HCT116 (cell line): Measurements from ENCODE around the gene ETNPPL. TPM values are rescaled to one million over a fixed set of nuclear protein-coding genes. Genes with fewer than 3 reads are reported as not detected.

Experiments used
- ATAC-seq: fragments of 200-7000 bp; cut with Tn5 transposase; 2 replicates; pipeline ENCODE4 v1.9.1; 2020; ENCODE audit warnings: mild to moderate bottlenecking, moderate library complexity
- BruUV-seq: library from RNA; stranded (reverse); fragments of 400-500 nt; replicated peaks from 2 replicates; lab custom pipeline; 2021; lab: Mats Ljungman, UMichigan
- CTCF ChIA-PET: fragments of 300-600 bp; sonication (Branson Sonifier 250); formaldehyde crosslinking; loops from one replicate; lab custom pipeline; 2021; ENCODE audit warnings: antibody characterized with exemption; lab: Charles Lee
- POLR2A ChIA-PET: fragments of 300-600, 350-600 bp; sonication (Branson Sonifier 250); formaldehyde crosslinking; loops from one replicate; lab custom pipeline; 2021; ENCODE audit warnings: antibody characterized with exemption; lab: Charles Lee
- RAD21 ChIA-PET, 2 experiments: fragments of 300-600 bp; sonication (Branson Sonifier 250); formaldehyde crosslinking; loops; one replicate each; lab custom pipeline; 2023; ENCODE audit warnings: low total read pairs in 2 of 2; ENCODE audit not compliant: uncharacterized antibody in 2 of 2, unreplicated experiment in 2 of 2, low non-redundant PET in 1 of 2; lab: Charles Lee
- DNase-seq: peaks from one replicate; pipeline ENCODE4 v3.0.0-alpha.2; 2010; ENCODE audit warnings: low read depth, low spot score
- H2AFZ ChIP-seq: fragments of 200-600 bp; shearing (Covaris generic), sonication (generic); 2 replicates; pipeline ENCODE4 v1.6.1; 2017; ENCODE audit warnings: low read depth, mixed run types, mixed read lengths, antibody characterized with exemption, low read length; ENCODE audit not compliant: poor library complexity, severe bottlenecking
- H3K27ac ChIP-seq: 2 replicates; pipeline ENCODE4 v1.5.1; 2012; ENCODE audit warnings: low read depth, low read length
- H3K27me3 ChIP-seq: fragments of 200-600 bp; sonication (generic); 2 replicates; pipeline ENCODE4 v1.6.1; 2016; ENCODE audit warnings: mixed run types, low read length, mixed read lengths; ENCODE audit not compliant: insufficient read depth
- H3K36me3 ChIP-seq, 2 experiments: fragments of 200-500 bp in 1 of 2; fragments of 200-600 bp in 1 of 2; sonication (Bioruptor generic) in 1 of 2; sonication (generic) in 1 of 2; 2 replicates each; pipeline versions ENCODE4 v1.5.1 to v1.6.1; 2014 to 2016; ENCODE audit warnings: low read length in 2 of 2, inconsistent platforms in 1 of 2, mixed read lengths in 1 of 2, mixed run types in 1 of 2; ENCODE audit not compliant: insufficient read depth in 2 of 2, control insufficient read depth in 1 of 2
- H3K4me1 ChIP-seq, 2 experiments: fragments of 200-600 bp in 1 of 2; sonication (generic) in 1 of 2; 2 replicates each; pipeline versions ENCODE4 v1.5.1 to v1.6.1; 2012 to 2017; ENCODE audit warnings: low read length in 2 of 2, inconsistent platforms in 1 of 2, mild to moderate bottlenecking in 1 of 2, mixed read lengths in 1 of 2, mixed run types in 1 of 2, moderate library complexity in 1 of 2; ENCODE audit not compliant: insufficient read depth in 2 of 2, control insufficient read depth in 1 of 2
- H3K4me2 ChIP-seq: fragments of 200-600 bp; sonication (generic); 2 replicates; pipeline ENCODE4 v1.6.1; 2017; ENCODE audit warnings: mixed run types, low read length, mixed read lengths
- H3K4me3 ChIP-seq, 2 experiments: fragments of 200-600 bp in 1 of 2; sonication (generic) in 1 of 2; replicated peaks in 1 of 2; 2 replicates each; pipeline ENCODE4 v1.5.1; 2011 to 2016; ENCODE audit warnings: low read length in 2 of 2, control low read depth in 1 of 2, low read depth in 1 of 2, mild to moderate bottlenecking in 1 of 2, mixed read lengths in 1 of 2, mixed run types in 1 of 2
- H3K79me2 ChIP-seq: fragments of 200-600 bp; sonication (generic); 2 replicates; pipeline ENCODE4 v1.6.1; 2017; ENCODE audit warnings: mild to moderate bottlenecking, mixed run types, low read length, moderate library complexity, mixed read lengths; ENCODE audit not compliant: insufficient read depth
- H3K9ac ChIP-seq: fragments of 200-600 bp; sonication (generic); 2 replicates; pipeline ENCODE4 v1.6.1; 2016; ENCODE audit warnings: low read length, mixed read lengths
- H3K9me2 ChIP-seq: fragments of 200-600 bp; sonication (generic), shearing (Covaris generic); 2 replicates; pipeline ENCODE4 v1.6.1; 2017; ENCODE audit warnings: mixed run types, mild to moderate bottlenecking, moderate library complexity; ENCODE audit not compliant: insufficient read depth
- H3K9me3 ChIP-seq, 2 experiments: fragments of 200-500 bp in 1 of 2; fragments of 200-600 bp in 1 of 2; sonication (Bioruptor generic) in 1 of 2; sonication (generic) in 1 of 2; 2 replicates each; pipeline ENCODE4 v1.6.1; 2014 to 2017; ENCODE audit warnings: low read length in 2 of 2, mixed read lengths in 2 of 2, inconsistent platforms in 1 of 2, low read depth in 1 of 2, mild to moderate bottlenecking in 1 of 2, mixed run types in 1 of 2, moderate library complexity in 1 of 2; ENCODE audit not compliant: control insufficient read depth in 1 of 2, insufficient read depth in 1 of 2
- H4K20me1 ChIP-seq: fragments of 200-600 bp; sonication (generic), shearing (Covaris generic); 2 replicates; pipeline ENCODE4 v1.6.1; 2017; ENCODE audit warnings: mixed run types, mild to moderate bottlenecking, moderate library complexity; ENCODE audit not compliant: insufficient read depth
- CTCF ChIP-seq, 3 experiments: fragments of 200-600 bp in 1 of 3; sonication (generic) in 1 of 3; IDR thresholded peaks in 2 of 3; conservative IDR thresholded peaks in 1 of 3; 2 replicates each; pipeline ENCODE4 v1.5.1; 2012 to 2017; ENCODE audit warnings: low read depth in 2 of 3, low read length in 2 of 3, antibody characterized with exemption in 1 of 3, borderline replicate concordance in 1 of 3, control low read depth in 1 of 3, mild to moderate bottlenecking in 1 of 3, mixed read lengths in 1 of 3, mixed run types in 1 of 3, moderate library complexity in 1 of 3; ENCODE audit not compliant: insufficient read depth in 1 of 3
- EGR1 ChIP-seq: IDR thresholded peaks from 2 replicates; pipeline ENCODE4 v1.6.1; 2012; ENCODE audit warnings: low read depth
- ELF1 ChIP-seq: IDR thresholded peaks from 2 replicates; pipeline ENCODE4 v1.6.1; 2012; ENCODE audit warnings: low read depth, borderline replicate concordance
- EZH2 ChIP-seq: fragments of 200-600 bp; sonication (generic); IDR thresholded peaks from 2 replicates; pipeline ENCODE4 v1.6.1; 2017; ENCODE audit warnings: antibody characterized with exemption, mixed run types
- EZH2phosphoT487 ChIP-seq: fragments of 200-600 bp; IDR thresholded peaks from 2 replicates; pipeline ENCODE4 v1.6.1; 2018; ENCODE audit warnings: antibody characterized with exemption, borderline replicate concordance
- JUND ChIP-seq: IDR thresholded peaks from 2 replicates; pipeline ENCODE4 v1.6.1; 2012
- POLR2A ChIP-seq: IDR thresholded peaks from 2 replicates; pipeline ENCODE4 v1.7.0; 2011; ENCODE audit warnings: borderline replicate concordance; ENCODE audit not compliant: insufficient read depth, insufficient read length; ENCODE audit errors: extremely low read depth
- POLR2AphosphoS5 ChIP-seq: IDR thresholded peaks from 2 replicates; pipeline ENCODE4 v1.6.1; 2011; ENCODE audit warnings: mild to moderate bottlenecking, low read depth, low read length, moderate library complexity
- RAD21 ChIP-seq: IDR thresholded peaks from 2 replicates; pipeline ENCODE4 v1.6.1; 2012; ENCODE audit warnings: low read depth, mild to moderate bottlenecking
- REST ChIP-seq: IDR thresholded peaks from 2 replicates; pipeline ENCODE4 v1.6.1; 2012; ENCODE audit warnings: low read depth
- SIN3A ChIP-seq: IDR thresholded peaks from 2 replicates; pipeline ENCODE4 v1.6.1; 2012; ENCODE audit warnings: low read depth
- SP1 ChIP-seq: IDR thresholded peaks from 2 replicates; pipeline ENCODE4 v1.6.1; 2012; ENCODE audit warnings: low read depth
- SRF ChIP-seq: IDR thresholded peaks from 2 replicates; pipeline ENCODE4 v1.6.1; 2012; ENCODE audit warnings: low read depth
- TCF7L2 ChIP-seq: IDR thresholded peaks from 2 replicates; pipeline ENCODE4 v1.7.0; 2011; ENCODE audit warnings: borderline replicate concordance, inconsistent platforms; ENCODE audit not compliant: insufficient read depth, insufficient read length; ENCODE audit errors: extremely low read depth
- YY1 ChIP-seq: IDR thresholded peaks from 2 replicates; pipeline ENCODE4 v1.6.1; 2011; ENCODE audit warnings: low read length, low read depth, moderate library complexity, mild to moderate bottlenecking; ENCODE audit not compliant: insufficient replicate concordance; ENCODE audit errors: extremely low read depth
- ZBTB33 ChIP-seq: IDR thresholded peaks from 2 replicates; pipeline ENCODE4 v1.6.1; 2011; ENCODE audit warnings: mild to moderate bottlenecking, low read length, moderate library complexity; ENCODE audit not compliant: insufficient replicate concordance; ENCODE audit errors: extremely low read depth
- ZFX ChIP-seq: fragments of 450-650 bp; IDR thresholded peaks from 2 replicates; pipeline ENCODE4 v1.6.1; 2017
- ZNF274 ChIP-seq: fragments of 200-500 bp; sonication (Bioruptor generic); IDR thresholded peaks from 2 replicates; pipeline ENCODE4 v1.6.1; 2014; ENCODE audit warnings: mild to moderate bottlenecking, low read depth, low read length, inconsistent platforms
- intact Hi-C: fragments of 100-400 bp; cut with micrococcal nuclease; formaldehyde crosslinking; loops from 2 replicates; pipeline ENCODE4 v1.10.0; 2022
- total RNA-seq: library from RNA; stranded (reverse); gene quantifications from one replicate; pipeline ENCODE4 v1.2.1, GENCODE V29; 2021; ENCODE audit not compliant: unreplicated experiment

The ETNPPL gene
- total RNA-seq, 1 experiment from 2014 or later, result not detected

GRCh38 chr4:108786351-108786750, 23.5 kb upstream of the ETNPPL start:
- no TSS peak for BruUV-seq
- Histone ChIP-seq H3K4me1 (no peaks in the 10 kb centered on the region), H3K27ac (no peak overlapping the region), H3K27me3 (no peaks in the 10 kb centered on the region), H4K20me1 (no peaks in the 10 kb centered on the region), H2AFZ (no peak overlapping the region), H3K9me3 (no peaks in the 10 kb centered on the region), H3K79me2 (no peaks in the 10 kb centered on the region), H3K4me3 (no peak overlapping the region), H3K4me2 (no peak overlapping the region), H3K36me3 (no peaks in the 10 kb centered on the region), H3K9me2 (no peaks in the 10 kb centered on the region), H3K9ac (no peak overlapping the region)
- TF ChIP-seq SIN3A (no peak), YY1 (no peak), ELF1 (no peak), EGR1 (no peak), EZH2phosphoT487 (no peak), POLR2A (no peak), EZH2 (no peak), ZFX (no peak), ZNF274 (no peak), POLR2AphosphoS5 (no peak), JUND (no peak), SRF (no peak), RAD21 (no peak), SP1 (no peak), CTCF (IDR thresholded peaks at IDR 0.05 in 2 of 3, conservative IDR thresholded peaks at IDR 0.05 in 1 of 3; ENCODE audit: borderline replicate concordance in 1 of 3, insufficient read depth in 1 of 3, low read depth in 2 of 3, low read length in 2 of 3) (no peak), TCF7L2 (no peak), ZBTB33 (no peak), REST (no peak)
- intact Hi-C loops, result no loop called here
- DNase-seq (no peak), ATAC-seq (no peak)
- POLR2A ChIA-PET, result no interaction called here
- RAD21 ChIA-PET, result no interaction called here
- CTCF ChIA-PET, result interaction anchor here (1.1 kb wide), 1 partner anchor 32 kb away, joined by 3 read pairs; no protein-coding TSS in a partner anchor
